Measurements from ENCODE around the gene ARF3. TPM values are rescaled to one million over a fixed set of nuclear protein-coding genes. Genes with fewer than 3 reads are reported as not detected.

Gene ARF3
- total and polyA plus RNA-seq, 2 of the 13 experiments (the other 11 are each of a cell fraction or from before 2014, with no cell fraction given), result 53.8 to 57.9 TPM

DNA sequence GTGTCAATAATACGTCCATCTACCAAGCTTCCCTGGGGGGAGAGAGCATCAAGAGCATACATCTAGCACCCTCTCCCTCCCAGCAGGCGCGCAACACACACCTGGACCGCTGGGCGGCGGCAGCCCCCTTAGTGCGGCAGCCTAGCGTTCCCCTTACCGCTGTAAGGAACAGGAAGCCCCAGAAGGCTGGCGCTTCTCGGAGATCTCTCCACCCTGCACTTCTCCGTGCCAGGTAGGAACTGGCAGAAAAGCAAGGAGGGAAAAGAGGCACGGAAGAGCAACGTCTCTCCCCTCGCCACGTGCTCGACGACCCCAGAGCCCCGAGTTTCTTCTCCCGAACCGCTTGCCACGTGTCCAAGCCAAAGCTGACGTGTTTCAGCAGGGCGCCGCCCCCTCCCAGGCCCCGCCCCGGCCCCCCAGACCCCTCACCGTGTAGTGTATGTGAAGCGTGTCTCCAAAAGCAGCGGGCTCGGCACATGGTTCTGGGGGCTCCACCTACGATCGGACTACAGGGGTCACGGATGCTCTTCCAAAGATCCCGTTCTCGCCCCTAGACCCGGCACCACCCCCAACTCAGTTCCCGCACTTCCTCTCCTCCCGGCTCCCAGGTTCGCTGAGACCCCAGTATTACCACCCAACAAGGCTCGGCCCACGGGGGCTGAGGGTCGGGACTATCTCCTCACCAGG lies 32.5 kb downstream of the ARF3 start (continued):
- no peak for TF ChIP-seq AGO1 (IDR thresholded peaks at IDR 0.05; ENCODE audit: low read depth, low read length, poor library complexity, severe bottlenecking)
- TF ChIP-seq POLR2G (IDR thresholded peaks at IDR 0.05; ENCODE audit: low read depth, low read length), result 0 out of 2 replicates have a peak, but pooled peaks have one; percentile 26
- peak; percentile 28; the same call in 1 of the 2 replicates for TF ChIP-seq MYC (CRISPR knock-in tag; IDR thresholded peaks at IDR 0.05; ENCODE audit: borderline replicate concordance)
- TF ChIP-seq ESRRA (CRISPR knock-in tag; IDR thresholded peaks at IDR 0.05; ENCODE audit: low read depth), result no peak
- TF ChIP-seq AGO2 (optimal IDR thresholded peaks at IDR 0.05; ENCODE audit: low read depth, low read length), result peak; percentile 84

DNA sequence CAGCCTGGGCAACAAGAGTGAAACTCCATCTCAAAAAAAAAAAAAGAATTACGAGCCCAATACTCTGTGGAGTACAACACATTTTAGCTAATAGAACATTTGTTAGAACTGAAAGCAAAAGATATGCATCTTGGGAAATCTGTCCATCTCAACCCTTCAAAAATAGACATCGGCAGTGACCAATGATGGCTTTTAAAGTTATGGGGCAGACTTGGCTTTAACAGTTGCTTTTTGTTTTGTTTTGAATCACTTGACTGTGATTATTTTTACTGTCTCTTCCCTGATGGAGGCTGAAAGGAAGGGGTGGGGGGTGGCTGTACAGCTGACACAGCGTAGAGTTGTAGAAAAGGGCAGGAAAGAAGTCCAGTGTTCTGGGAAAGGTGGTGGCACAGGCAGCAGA lies 34.2 kb downstream of the ARF3 start:
- Histone ChIP-seq H3K79me2 (ENCODE audit: insufficient read depth, low read length) (no peaks in the 10 kb centered on the region), H3K27ac (ENCODE audit: extremely low read length, insufficient read depth, low read length) (no peak overlapping the region), H3K27me3 (ENCODE audit: control insufficient read depth in 1 of 2, insufficient read depth in 2 of 2, low read length in 2 of 2) (no peaks in the 10 kb centered on the region), H4K20me1 (ENCODE audit: insufficient read depth, low read length) (no peaks in the 10 kb centered on the region), H3K9ac (ENCODE audit: insufficient read depth, low read depth, low read length) (no peak overlapping the region), H3K4me1 (ENCODE audit: insufficient read depth, low read length) (peaks cover 12% of the 10 kb centered on the region), H2AFZ (ENCODE audit: low read length) (no peak overlapping the region), H3K9me3 (ENCODE audit: low read length) (no peaks in the 10 kb centered on the region), H3K4me2 (ENCODE audit: low read depth, low read length) (no peak overlapping the region), H3K36me3 (replicated peaks in 1 of 2; ENCODE audit: control insufficient read depth in 1 of 2, insufficient read depth in 2 of 2, low read length in 2 of 2) (peaks cover 2 to 17% of the 10 kb centered on the region in 2 experiments; a peak in 2 of 5 replicates), H3K4me3 (replicated peaks in 1 of 3; ENCODE audit: insufficient read depth in 1 of 3, low read depth in 2 of 3, low read length in 3 of 3) (no peak overlapping the region)
- intact Hi-C loops (cut with micrococcal nuclease; ENCODE audit: unreplicated experiment), result no loop called here
- in situ Hi-C loops (cut with HindIII; ENCODE audit: extremely low pct_ligation_motif_present, low pct_unique_long_range_greater_than_20kb), result no loop called here
- ATAC-seq (no peak), FAIRE-seq (no peak), DNase-seq (ENCODE audit: low spot score) (no peak)
- POLR2A ChIA-PET, result interaction anchor here (2.5 kb wide), 1 partner anchor 57 kb away, joined by 6 read pairs; the partner anchor contains the start of gene RND1
- CTCF ChIA-PET (ENCODE audit: low intra/inter-chr PET ratio, low total read pairs), result interaction anchor here (0.6 kb wide), 1 partner anchor 70 kb away, joined by 3 read pairs; no protein-coding TSS in a partner anchor
- WGBS (ENCODE audit: low lambda C conversion rate), result 98% methylated on average over 3 of the region's 3 CpGs
- BruUV-seq (replicated peaks), result no TSS peak
- TF ChIP-seq RELA (CRISPR knock-in tag; IDR thresholded peaks at IDR 0.05) (no peak), SP1 (IDR thresholded peaks at IDR 0.05) (no peak), SP1 (CRISPR knock-in tag; IDR thresholded peaks at IDR 0.05) (no peak), TBL1XR1 (IDR thresholded peaks at IDR 0.05; ENCODE audit: borderline replicate concordance, low read length, partially characterized antibody) (no peak), ZNF430 (CRISPR knock-in tag; IDR thresholded peaks at IDR 0.05) (no peak), ZNF251 (CRISPR knock-in tag; IDR thresholded peaks at IDR 0.05) (no peak), FOXA3 (CRISPR knock-in tag; IDR thresholded peaks at IDR 0.05) (no peak)
- TF ChIP-seq, protein P1, sequence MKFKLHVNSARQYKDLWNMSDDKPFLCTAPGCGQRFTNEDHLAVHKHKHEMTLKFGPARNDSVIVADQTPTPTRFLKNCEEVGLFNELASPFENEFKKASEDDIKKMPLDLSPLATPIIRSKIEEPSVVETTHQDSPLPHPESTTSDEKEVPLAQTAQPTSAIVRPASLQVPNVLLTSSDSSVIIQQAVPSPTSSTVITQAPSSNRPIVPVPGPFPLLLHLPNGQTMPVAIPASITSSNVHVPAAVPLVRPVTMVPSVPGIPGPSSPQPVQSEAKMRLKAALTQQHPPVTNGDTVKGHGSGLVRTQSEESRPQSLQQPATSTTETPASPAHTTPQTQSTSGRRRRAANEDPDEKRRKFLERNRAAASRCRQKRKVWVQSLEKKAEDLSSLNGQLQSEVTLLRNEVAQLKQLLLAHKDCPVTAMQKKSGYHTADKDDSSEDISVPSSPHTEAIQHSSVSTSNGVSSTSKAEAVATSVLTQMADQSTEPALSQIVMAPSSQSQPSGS (CRISPR knock-in tag; IDR thresholded peaks at IDR 0.05), result no peak
- TF ChIP-seq, protein P2, sequence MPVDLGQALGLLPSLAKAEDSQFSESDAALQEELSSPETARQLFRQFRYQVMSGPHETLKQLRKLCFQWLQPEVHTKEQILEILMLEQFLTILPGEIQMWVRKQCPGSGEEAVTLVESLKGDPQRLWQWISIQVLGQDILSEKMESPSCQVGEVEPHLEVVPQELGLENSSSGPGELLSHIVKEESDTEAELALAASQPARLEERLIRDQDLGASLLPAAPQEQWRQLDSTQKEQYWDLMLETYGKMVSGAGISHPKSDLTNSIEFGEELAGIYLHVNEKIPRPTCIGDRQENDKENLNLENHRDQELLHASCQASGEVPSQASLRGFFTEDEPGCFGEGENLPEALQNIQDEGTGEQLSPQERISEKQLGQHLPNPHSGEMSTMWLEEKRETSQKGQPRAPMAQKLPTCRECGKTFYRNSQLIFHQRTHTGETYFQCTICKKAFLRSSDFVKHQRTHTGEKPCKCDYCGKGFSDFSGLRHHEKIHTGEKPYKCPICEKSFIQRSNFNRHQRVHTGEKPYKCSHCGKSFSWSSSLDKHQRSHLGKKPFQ (CRISPR knock-in tag; IDR thresholded peaks at IDR 0.05; ENCODE audit: insufficient replicate concordance), result no peak
- TF ChIP-seq, protein P3, sequence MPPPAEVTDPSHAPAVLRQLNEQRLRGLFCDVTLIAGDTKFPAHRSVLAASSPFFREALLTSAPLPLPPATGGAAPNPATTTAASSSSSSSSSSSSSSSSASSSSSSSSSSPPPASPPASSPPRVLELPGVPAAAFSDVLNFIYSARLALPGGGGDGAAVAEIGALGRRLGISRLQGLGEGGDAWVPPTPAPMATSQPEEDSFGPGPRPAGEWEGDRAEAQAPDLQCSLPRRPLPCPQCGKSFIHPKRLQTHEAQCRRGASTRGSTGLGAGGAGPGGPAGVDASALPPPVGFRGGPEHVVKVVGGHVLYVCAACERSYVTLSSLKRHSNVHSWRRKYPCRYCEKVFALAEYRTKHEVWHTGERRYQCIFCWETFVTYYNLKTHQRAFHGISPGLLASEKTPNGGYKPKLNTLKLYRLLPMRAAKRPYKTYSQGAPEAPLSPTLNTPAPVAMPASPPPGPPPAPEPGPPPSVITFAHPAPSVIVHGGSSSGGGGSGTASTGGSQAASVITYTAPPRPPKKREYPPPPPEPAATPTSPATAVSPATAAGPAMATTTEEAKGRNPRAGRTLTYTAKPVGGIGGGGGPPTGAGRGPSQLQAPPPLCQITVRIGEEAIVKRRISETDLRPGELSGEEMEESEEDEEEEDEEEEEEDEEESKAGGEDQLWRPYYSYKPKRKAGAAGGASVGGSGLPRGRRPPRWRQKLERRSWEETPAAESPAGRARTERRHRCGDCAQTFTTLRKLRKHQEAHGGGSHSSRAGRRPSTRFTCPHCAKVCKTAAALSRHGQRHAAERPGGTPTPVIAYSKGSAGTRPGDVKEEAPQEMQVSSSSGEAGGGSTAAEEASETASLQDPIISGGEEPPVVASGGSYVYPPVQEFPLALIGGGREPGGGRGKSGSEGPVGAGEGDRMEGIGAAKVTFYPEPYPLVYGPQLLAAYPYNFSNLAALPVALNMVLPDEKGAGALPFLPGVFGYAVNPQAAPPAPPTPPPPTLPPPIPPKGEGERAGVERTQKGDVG (CRISPR knock-in tag; IDR thresholded peaks at IDR 0.05; ENCODE audit: borderline replicate concordance), result no peak

Measured in HepG2 (cell line).